ENCODE data around the gene AHSA1. TPM values are rescaled to one million over a fixed set of nuclear protein-coding genes. Genes with fewer than 3 reads are reported as not detected.

Gene AHSA1
- total and polyA plus RNA-seq, 2 of the 8 experiments (the other 6 are each of a cell fraction or from before 2014, with no cell fraction given), result 155 to 221 TPM

- peak; percentile 77; the same call in 1 of the 2 replicates for TF ChIP-seq MAX (IDR thresholded peaks at IDR 0.05)
- no peak for TF ChIP-seq CHD7 (IDR thresholded peaks at IDR 0.05; ENCODE audit: insufficient replicate concordance, low read length)
- no peak for TF ChIP-seq HDAC2 (IDR thresholded peaks at IDR 0.05; ENCODE audit: borderline replicate concordance in 1 of 2, low read depth in 2 of 2, low read length in 2 of 2)
- TF ChIP-seq TBP (IDR thresholded peaks at IDR 0.05; ENCODE audit: low read depth, low read length), result no peak
- no peak for TF ChIP-seq EP300 (IDR thresholded peaks at IDR 0.05; ENCODE audit: borderline replicate concordance in 1 of 2, low read depth in 2 of 2, low read length in 2 of 2)
- TF ChIP-seq MAFK (IDR thresholded peaks at IDR 0.05; ENCODE audit: low read depth, low read length), result no peak
Observed at GRCh38 chr14:77498120-77498979, 40.5 kb downstream of the AHSA1 start, which contains the start of gene ISM2 (continued).

Data from H1 (cell line).